ENCODE results near the gene TPSG1. TPM values are rescaled to one million over a fixed set of nuclear protein-coding genes. Genes with fewer than 3 reads are reported as not detected.
"Not testable (repeated sequence)": the region's sequence is repeated elsewhere in the genome, so short reads cannot be mapped to it uniquely, and the experiment has no call there.

Gene TPSG1
- total RNA-seq, 2 donors from 2014 or later: not detected

DNA sequence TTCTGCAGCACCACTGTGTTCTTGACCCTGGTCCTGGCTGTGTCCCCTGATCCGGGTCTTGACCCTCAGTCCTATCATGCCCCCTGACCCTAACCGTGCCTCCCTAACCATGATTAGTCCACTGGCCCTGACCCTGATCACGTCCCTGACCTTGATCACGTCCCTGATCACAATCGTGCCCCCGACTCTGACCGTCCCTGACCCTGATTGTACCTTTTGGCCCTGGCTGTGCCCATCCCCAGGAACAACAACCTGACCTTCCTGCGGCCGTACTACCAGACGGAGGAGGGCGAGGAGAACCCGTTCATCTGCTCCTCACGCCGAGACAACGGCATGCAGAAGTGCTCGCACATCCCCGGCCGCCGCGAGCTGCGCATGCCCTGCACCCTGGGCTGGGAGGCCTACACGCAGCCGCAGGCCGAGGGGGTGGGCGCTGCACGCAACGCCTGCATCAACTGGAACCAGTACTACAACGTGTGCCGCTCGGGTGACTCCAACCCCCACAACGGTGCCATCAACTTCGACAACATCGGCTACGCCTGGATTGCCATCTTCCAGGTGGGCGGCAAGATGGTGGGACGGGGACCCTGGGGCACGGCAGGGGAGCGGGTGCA, 24.9 kb downstream of the TPSG1 start:
- TF ChIP-seq, protein P1, sequence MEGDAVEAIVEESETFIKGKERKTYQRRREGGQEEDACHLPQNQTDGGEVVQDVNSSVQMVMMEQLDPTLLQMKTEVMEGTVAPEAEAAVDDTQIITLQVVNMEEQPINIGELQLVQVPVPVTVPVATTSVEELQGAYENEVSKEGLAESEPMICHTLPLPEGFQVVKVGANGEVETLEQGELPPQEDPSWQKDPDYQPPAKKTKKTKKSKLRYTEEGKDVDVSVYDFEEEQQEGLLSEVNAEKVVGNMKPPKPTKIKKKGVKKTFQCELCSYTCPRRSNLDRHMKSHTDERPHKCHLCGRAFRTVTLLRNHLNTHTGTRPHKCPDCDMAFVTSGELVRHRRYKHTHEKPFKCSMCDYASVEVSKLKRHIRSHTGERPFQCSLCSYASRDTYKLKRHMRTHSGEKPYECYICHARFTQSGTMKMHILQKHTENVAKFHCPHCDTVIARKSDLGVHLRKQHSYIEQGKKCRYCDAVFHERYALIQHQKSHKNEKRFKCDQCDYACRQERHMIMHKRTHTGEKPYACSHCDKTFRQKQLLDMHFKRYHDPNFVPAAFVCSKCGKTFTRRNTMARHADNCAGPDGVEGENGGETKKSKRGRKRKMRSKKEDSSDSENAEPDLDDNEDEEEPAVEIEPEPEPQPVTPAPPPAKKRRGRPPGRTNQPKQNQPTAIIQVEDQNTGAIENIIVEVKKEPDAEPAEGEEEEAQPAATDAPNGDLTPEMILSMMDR (conservative IDR thresholded peaks at IDR 0.05): no peak
- no peaks in the 10 kb centered on the region for H3K9me3 Mint-ChIP-seq
- H3K36me3 Mint-ChIP-seq (ENCODE audit: low read depth): peaks cover 21% of the 10 kb centered on the region
- no peak overlapping the region for H3K9ac ChIP-seq (ENCODE audit: extremely low read depth, low read length, poor library complexity, severe bottlenecking)
- H3K4me3 Mint-ChIP-seq: no peak overlapping the region
- H3K9me3 ChIP-seq (ENCODE audit: control insufficient read depth, low read length): no peaks in the 10 kb centered on the region
- no peaks in the 10 kb centered on the region for H3K27me3 ChIP-seq (ENCODE audit: control insufficient read depth, insufficient read depth, low read length, poor library complexity, severe bottlenecking)
- no peak overlapping the region for H3K4me3 ChIP-seq (ENCODE audit: low read length)
- H3K27ac ChIP-seq (ENCODE audit: low read depth, low read length): no peak overlapping the region
- DNase-seq: no peak
- no peaks in the 10 kb centered on the region for H3K36me3 ChIP-seq (ENCODE audit: control insufficient read depth, insufficient read depth, low read length)
- H3K27ac Mint-ChIP-seq: peak overlapping the region; percentile 46
- no peaks in the 10 kb centered on the region for H3K27me3 Mint-ChIP-seq (ENCODE audit: insufficient read depth)
- H3K4me1 Mint-ChIP-seq: no peaks in the 10 kb centered on the region
- 96 to 98% methylated on average over 28 to 38 of the region's 38 CpGs for WGBS, 2 experiments (ENCODE audit: insufficient coverage in 1 of 2, insufficient read length in 1 of 2)
- H3K4me1 ChIP-seq (ENCODE audit: control insufficient read depth, insufficient read depth, low read length): no peaks in the 10 kb centered on the region

DNA sequence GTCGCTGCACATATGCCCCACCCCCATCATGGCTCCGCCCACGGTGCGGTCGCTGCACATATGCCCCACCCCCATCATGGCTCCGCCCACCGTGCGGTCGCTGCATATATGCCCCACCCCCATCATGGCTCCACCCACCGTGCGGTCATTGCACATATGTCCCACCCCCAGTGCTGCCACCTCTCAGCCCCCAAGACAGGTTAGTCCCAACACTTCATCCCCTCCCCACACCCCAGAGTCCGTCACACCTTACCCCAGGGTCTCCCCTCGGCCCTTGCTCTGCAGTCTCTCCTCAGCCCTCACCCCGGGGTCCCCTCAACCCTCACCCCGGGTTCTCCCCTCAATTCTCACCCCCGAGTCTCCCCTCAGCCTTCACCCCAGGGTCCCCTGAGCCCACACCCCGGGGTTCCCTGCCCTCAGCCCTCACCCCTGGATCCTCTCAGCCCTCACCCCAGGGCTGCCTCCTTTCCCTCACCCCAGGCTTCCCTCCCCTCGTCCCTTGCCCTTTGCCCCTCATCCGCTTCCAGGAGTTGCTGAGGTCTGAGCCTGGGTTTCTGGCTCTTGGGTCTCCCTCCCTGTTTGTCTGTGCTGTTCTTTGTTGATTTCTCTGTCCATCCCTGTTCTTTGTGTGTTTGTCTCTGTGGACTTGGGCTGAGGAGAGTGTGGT, 25.6 kb downstream of the TPSG1 start:
- Histone ChIP-seq H3K9ac (ENCODE audit: extremely low read depth, low read length, poor library complexity, severe bottlenecking) (no peak overlapping the region), H3K4me1 (ENCODE audit: control insufficient read depth, insufficient read depth, low read length) (no peaks in the 10 kb centered on the region), H3K27me3 (ENCODE audit: control insufficient read depth, insufficient read depth, low read length, poor library complexity, severe bottlenecking) (no peaks in the 10 kb centered on the region), H3K4me3 (ENCODE audit: low read length) (no peak overlapping the region), H3K9me3 (ENCODE audit: control insufficient read depth, low read length) (no peaks in the 10 kb centered on the region), H3K36me3 (ENCODE audit: control insufficient read depth, insufficient read depth, low read length) (no peaks in the 10 kb centered on the region), H3K27ac (ENCODE audit: low read depth, low read length) (no peak overlapping the region)
- H3K4me3 Mint-ChIP-seq: no peak overlapping the region
- H3K27me3 Mint-ChIP-seq (ENCODE audit: insufficient read depth): no peaks in the 10 kb centered on the region
- H3K27ac Mint-ChIP-seq: peak overlapping the region; percentile 46
- no peak for DNase-seq
- TF ChIP-seq, protein P1 (conservative IDR thresholded peaks at IDR 0.05): no peak
- WGBS, 2 experiments (ENCODE audit: insufficient coverage in 1 of 2, insufficient read length in 1 of 2): 94 to 95% methylated on average over 5 to 10 of the region's 19 CpGs
- peaks cover 20% of the 10 kb centered on the region for H3K36me3 Mint-ChIP-seq (ENCODE audit: low read depth)
- H3K4me1 Mint-ChIP-seq: no peaks in the 10 kb centered on the region
- H3K9me3 Mint-ChIP-seq: no peaks in the 10 kb centered on the region

DNA sequence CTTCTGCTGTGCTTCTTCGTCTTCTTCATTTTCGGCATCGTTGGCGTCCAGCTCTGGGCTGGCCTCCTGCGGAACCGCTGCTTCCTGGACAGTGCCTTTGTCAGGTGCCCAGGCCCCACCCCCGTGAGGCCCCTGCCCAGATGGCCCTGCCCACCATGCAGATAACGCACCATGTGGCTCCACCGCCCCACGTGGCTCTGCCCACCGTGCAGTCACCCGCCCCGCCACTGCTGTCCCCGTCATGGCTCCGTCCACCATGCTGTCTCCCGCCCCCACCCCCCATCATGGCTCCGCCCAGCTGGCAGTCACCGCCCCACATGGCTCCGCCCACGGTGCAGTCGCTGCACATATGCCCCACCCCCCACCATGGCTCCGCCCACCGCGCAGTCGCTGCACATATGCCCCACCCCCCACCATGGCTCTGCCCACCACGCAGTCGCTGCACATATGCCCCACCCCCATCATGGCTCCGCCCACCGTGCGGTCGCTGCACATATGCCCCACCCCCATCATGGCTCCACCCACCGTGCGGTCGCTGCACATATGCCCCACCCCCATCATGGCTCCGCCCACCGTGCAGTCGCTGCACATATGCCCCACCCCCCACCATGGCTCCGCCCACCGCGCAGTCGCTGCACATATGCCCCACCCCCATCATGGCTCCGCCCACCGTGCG, 26.3 kb downstream of the TPSG1 start:
- not testable (repeated sequence) for H3K4me1 ChIP-seq (ENCODE audit: control insufficient read depth, insufficient read depth, low read length); DNase-seq; H3K9me3 Mint-ChIP-seq; H3K4me3 Mint-ChIP-seq; H3K9me3 ChIP-seq (ENCODE audit: control insufficient read depth, low read length); H3K4me3 ChIP-seq (ENCODE audit: low read length); H3K27me3 ChIP-seq (ENCODE audit: control insufficient read depth, insufficient read depth, low read length, poor library complexity, severe bottlenecking); H3K27me3 Mint-ChIP-seq (ENCODE audit: insufficient read depth); H3K27ac ChIP-seq (ENCODE audit: low read depth, low read length); H3K4me1 Mint-ChIP-seq; H3K27ac Mint-ChIP-seq; H3K36me3 ChIP-seq (ENCODE audit: control insufficient read depth, insufficient read depth, low read length); H3K9ac ChIP-seq (ENCODE audit: extremely low read depth, low read length, poor library complexity, severe bottlenecking)
- H3K36me3 Mint-ChIP-seq (ENCODE audit: low read depth): peaks cover 20% of the 10 kb centered on the region
- 94 to 96% methylated on average over 7 to 21 of the region's 44 CpGs for WGBS, 2 experiments (ENCODE audit: insufficient coverage in 1 of 2, insufficient read length in 1 of 2)

Data from endodermal cell (in vitro differentiated cells).